ENCODE results near the gene MYO1D. TPM values are rescaled to one million over a fixed set of nuclear protein-coding genes. Genes with fewer than 3 reads are reported as not detected.

MYO1D gene
- total and polyA plus RNA-seq, 11 donors, result 3.3 to 15.5 (median 8.9) TPM

- Histone ChIP-seq H3K36me3 (no peaks in the 10 kb centered on the region), H3K27me3 (no peaks in the 10 kb centered on the region), H3K4me1 (peaks cover 0 to 7% (median 0%) of the 10 kb centered on the region in 12 donors), H3K9me3 (no peaks in the 10 kb centered on the region), H3K27ac (no peak overlapping the region), H3K4me3 (no peak overlapping the region)
- WGBS, 4 donors, result 84 to 97% (median 93%) methylated on average over 4 of the region's 4 CpGs
- no peak for DNase-seq
- TF ChIP-seq, protein P1, sequence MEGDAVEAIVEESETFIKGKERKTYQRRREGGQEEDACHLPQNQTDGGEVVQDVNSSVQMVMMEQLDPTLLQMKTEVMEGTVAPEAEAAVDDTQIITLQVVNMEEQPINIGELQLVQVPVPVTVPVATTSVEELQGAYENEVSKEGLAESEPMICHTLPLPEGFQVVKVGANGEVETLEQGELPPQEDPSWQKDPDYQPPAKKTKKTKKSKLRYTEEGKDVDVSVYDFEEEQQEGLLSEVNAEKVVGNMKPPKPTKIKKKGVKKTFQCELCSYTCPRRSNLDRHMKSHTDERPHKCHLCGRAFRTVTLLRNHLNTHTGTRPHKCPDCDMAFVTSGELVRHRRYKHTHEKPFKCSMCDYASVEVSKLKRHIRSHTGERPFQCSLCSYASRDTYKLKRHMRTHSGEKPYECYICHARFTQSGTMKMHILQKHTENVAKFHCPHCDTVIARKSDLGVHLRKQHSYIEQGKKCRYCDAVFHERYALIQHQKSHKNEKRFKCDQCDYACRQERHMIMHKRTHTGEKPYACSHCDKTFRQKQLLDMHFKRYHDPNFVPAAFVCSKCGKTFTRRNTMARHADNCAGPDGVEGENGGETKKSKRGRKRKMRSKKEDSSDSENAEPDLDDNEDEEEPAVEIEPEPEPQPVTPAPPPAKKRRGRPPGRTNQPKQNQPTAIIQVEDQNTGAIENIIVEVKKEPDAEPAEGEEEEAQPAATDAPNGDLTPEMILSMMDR (IDR thresholded peaks at IDR 0.05), result no peak
- TF ChIP-seq POLR2A (IDR thresholded peaks at IDR 0.05), result no peak
- ATAC-seq, result no peak
- intact Hi-C loops (cut with DNase I), result loop anchor here in 1 of 10 donors (10.0 kb wide), 1 partner anchor 96 kb away; no protein-coding TSS in a partner anchor
Measured at GRCh38 chr17:32590974-32591373, 285.9 kb downstream of the MYO1D start.

DNA sequence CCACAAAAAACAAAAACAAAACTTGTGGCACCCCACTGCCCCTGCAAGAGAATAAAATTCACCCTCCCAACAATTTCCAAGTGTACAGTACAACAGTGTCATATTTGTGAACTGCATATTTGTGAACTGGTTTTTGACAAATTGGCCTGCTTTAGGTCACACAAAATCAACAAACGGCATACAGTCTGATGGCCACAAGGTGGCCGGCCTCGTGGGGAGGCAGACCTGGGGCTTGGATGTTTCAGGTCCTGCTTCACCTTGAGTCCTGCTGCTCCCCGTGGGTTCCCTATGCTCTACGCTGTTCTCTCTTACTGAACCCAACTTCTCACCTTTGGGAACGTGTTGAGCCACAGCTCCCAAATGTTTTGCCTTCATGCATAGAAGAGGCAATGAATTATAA, 287.9 kb downstream of the MYO1D start:
- H3K9me3 ChIP-seq, result no peaks in the 10 kb centered on the region
- peaks cover 0 to 7% (median 0%) of the 10 kb centered on the region in 12 donors for H3K4me1 ChIP-seq
- no peaks in the 10 kb centered on the region for H3K27me3 ChIP-seq
- intact Hi-C loops (cut with DNase I), result no loop called here
- no peak for ATAC-seq
- no peak overlapping the region for H3K4me3 ChIP-seq
- no peaks in the 10 kb centered on the region for H3K36me3 ChIP-seq
- WGBS, 4 donors, result 84 to 92% (median 87%) methylated on average over 6 of the region's 6 CpGs
- no peak for TF ChIP-seq POLR2A (IDR thresholded peaks at IDR 0.05)
- TF ChIP-seq, protein P1 (IDR thresholded peaks at IDR 0.05), result peak in 1 of 12 donors; percentile 12
- H3K27ac ChIP-seq, result no peak overlapping the region
- DNase-seq, result no peak

- intact Hi-C loops (cut with DNase I), result no loop called here
- H3K27ac ChIP-seq, result no peak overlapping the region
- H3K4me3 ChIP-seq, result no peak overlapping the region
- no peak for TF ChIP-seq POLR2A (IDR thresholded peaks at IDR 0.05)
- peaks cover 0 to 8% (median 4%) of the 10 kb centered on the region in 12 donors for H3K9me3 ChIP-seq
- peaks cover 0 to 7% (median 0%) of the 10 kb centered on the region in 12 donors for H3K4me1 ChIP-seq
- H3K36me3 ChIP-seq, result no peaks in the 10 kb centered on the region
- DNase-seq (no peak), ATAC-seq (no peak)
- WGBS, 4 donors, result 48 to 69% (median 60%) methylated on average over 3 of the region's 3 CpGs
- no peaks in the 10 kb centered on the region for H3K27me3 ChIP-seq
Measured at GRCh38 chr17:32588135-32588534, 288.8 kb downstream of the MYO1D start.

DNA sequence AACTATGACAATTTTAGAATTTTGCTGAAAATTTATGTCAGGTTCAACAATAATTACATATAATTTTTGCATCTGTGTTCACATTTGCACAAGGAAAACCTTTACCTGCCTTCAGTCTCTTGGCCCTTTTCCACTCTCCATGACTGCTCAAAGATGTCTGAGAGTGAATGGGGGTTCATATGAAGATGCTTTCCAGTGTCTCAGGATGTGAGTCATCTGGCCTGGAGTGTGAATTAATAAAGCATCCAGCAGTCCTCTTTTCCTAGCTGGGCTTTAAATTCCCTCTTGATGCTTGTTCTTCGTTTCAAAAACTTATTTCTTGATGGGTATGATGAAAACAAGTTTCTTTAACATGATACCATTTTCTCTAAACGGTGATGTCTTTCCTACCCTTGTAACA, 290.3 kb downstream of the MYO1D start:
- DNase-seq (no peak), ATAC-seq (no peak)
- Histone ChIP-seq H3K9me3 (peaks cover 0 to 18% (median 9%) of the 10 kb centered on the region in 12 donors), H3K4me1 (peaks cover 0 to 7% (median 0%) of the 10 kb centered on the region in 12 donors), H3K36me3 (no peaks in the 10 kb centered on the region), H3K27ac (no peak overlapping the region), H3K27me3 (no peaks in the 10 kb centered on the region), H3K4me3 (no peak overlapping the region)
- 77 to 82% (median 80%) methylated on average over 2 of the region's 2 CpGs for WGBS, 4 donors
- no peak for TF ChIP-seq POLR2A (IDR thresholded peaks at IDR 0.05)
- TF ChIP-seq, protein P1 (IDR thresholded peaks at IDR 0.05), result no peak
- intact Hi-C loops (cut with DNase I), result no loop called here

DNA sequence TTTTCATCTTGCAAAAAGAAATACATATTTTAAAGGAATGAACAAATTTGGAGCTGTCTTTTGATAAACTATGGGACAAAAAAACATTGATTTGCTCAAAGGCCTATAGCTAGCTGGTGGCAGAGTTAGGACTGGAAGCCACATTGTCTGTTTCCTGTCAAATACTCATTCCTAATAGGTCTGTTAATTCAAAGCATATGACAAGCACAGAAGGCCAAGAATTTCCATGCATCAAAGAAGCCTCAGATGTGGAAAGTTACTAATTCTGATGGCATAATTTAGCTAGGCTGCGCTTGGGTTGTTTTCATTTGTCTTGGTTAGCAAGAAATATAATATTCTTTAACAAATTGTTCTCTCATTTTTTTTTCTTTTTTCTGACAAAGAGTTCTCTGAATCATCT, 292.1 kb downstream of the MYO1D start:
- no peaks in the 10 kb centered on the region for H3K4me1 ChIP-seq
- TF ChIP-seq, protein P1 (IDR thresholded peaks at IDR 0.05), result no peak
- no peak for TF ChIP-seq POLR2A (IDR thresholded peaks at IDR 0.05)
- H3K4me3 ChIP-seq, result no peak overlapping the region
- no peak for DNase-seq
- H3K9me3 ChIP-seq, result peaks cover 0 to 29% (median 15%) of the 10 kb centered on the region in 12 donors
- no peaks in the 10 kb centered on the region for H3K36me3 ChIP-seq
- ATAC-seq, result no peak
- H3K27me3 ChIP-seq, result no peaks in the 10 kb centered on the region
- intact Hi-C loops (cut with DNase I), result no loop called here
- no peak overlapping the region for H3K27ac ChIP-seq
- 93 to 100% (median 97%) methylated on average over 1 of the region's 1 CpG for WGBS, 4 donors
